Panc1 (cell line): ENCODE measurements around the gene MASP2. TPM values are rescaled to one million over a fixed set of nuclear protein-coding genes. Genes with fewer than 3 reads are reported as not detected.
"Not testable (repeated sequence)": the region's sequence is repeated elsewhere in the genome, so short reads cannot be mapped to it uniquely, and the experiment has no call there.

Experiments
- ATAC-seq: fragments of 200-7000 bp; cut with Tn5 transposase; 2 replicates; pipeline ENCODE4 v1.9.1; 2020; ENCODE audit warnings: mild to moderate bottlenecking, moderate library complexity
- BruUV-seq: library from RNA; stranded (reverse); fragments of 400-500 nt; replicated peaks from 2 replicates; lab custom pipeline; 2021; lab: Mats Ljungman, UMichigan
- CTCF ChIA-PET: fragments of 300-600 bp; sonication (Branson Sonifier 250); formaldehyde crosslinking; loops from one replicate; lab custom pipeline; 2022; ENCODE audit warnings: antibody characterized with exemption; lab: Charles Lee
- POLR2A ChIA-PET: fragments of 300-600 bp; sonication (Branson Sonifier 250); formaldehyde crosslinking; loops from one replicate; lab custom pipeline; 2022; ENCODE audit warnings: antibody characterized with exemption; lab: Charles Lee
- DNase-seq: peaks from one replicate; pipeline ENCODE4 v3.0.0-alpha.2; 2010; ENCODE audit warnings: low read depth, low spot score
- H3K27ac ChIP-seq: 2 replicates; pipeline ENCODE4 v1.5.1; 2011; ENCODE audit warnings: mild to moderate bottlenecking, low read length, inconsistent platforms
- H3K27me3 ChIP-seq: fragments of 200-500 bp; sonication (Bioruptor generic); 2 replicates; pipeline ENCODE4 v1.6.0; 2014; ENCODE audit warnings: low read length, inconsistent platforms; ENCODE audit not compliant: control insufficient read depth, insufficient read depth
- H3K36me3 ChIP-seq: fragments of 200-500 bp; sonication (Bioruptor generic); 2 replicates; pipeline ENCODE4 v1.5.1; 2014; ENCODE audit warnings: inconsistent platforms, mild to moderate bottlenecking, low read length, moderate library complexity; ENCODE audit not compliant: control insufficient read depth, insufficient read depth
- H3K4me1 ChIP-seq: 2 replicates; pipeline ENCODE4 v1.5.1; 2011; ENCODE audit warnings: inconsistent platforms, mild to moderate bottlenecking, low read length, moderate library complexity; ENCODE audit not compliant: control insufficient read depth, insufficient read depth
- H3K4me3 ChIP-seq, 2 experiments: 2 replicates each; pipeline ENCODE4 v1.5.1; 2011 to 2012; ENCODE audit warnings: low read depth in 2 of 2, low read length in 2 of 2, mild to moderate bottlenecking in 2 of 2, inconsistent platforms in 1 of 2, moderate library complexity in 1 of 2
- H3K9me3 ChIP-seq: fragments of 200-500 bp; sonication (Bioruptor generic); 2 replicates; pipeline ENCODE4 v1.5.1; 2014; ENCODE audit warnings: low read depth, mild to moderate bottlenecking, inconsistent platforms, low read length, moderate library complexity; ENCODE audit not compliant: control insufficient read depth, insufficient read depth
- CTCF ChIP-seq: fragments of 450-650 bp; IDR thresholded peaks from 2 replicates; pipeline ENCODE4 v1.5.1; 2017; ENCODE audit warnings: mild to moderate bottlenecking
- POLR2AphosphoS5 ChIP-seq: IDR thresholded peaks from 2 replicates; pipeline ENCODE4 v1.6.1; 2012; ENCODE audit warnings: mild to moderate bottlenecking, low read depth, low read length, moderate library complexity
- REST ChIP-seq, 2 experiments: IDR thresholded peaks; 2 replicates each; pipeline ENCODE4 v1.6.1; 2011 to 2012; ENCODE audit warnings: low read depth in 2 of 2, control low read depth in 1 of 2, low read length in 1 of 2, mild to moderate bottlenecking in 1 of 2, moderate library complexity in 1 of 2; ENCODE audit not compliant: insufficient read depth in 1 of 2
- SIN3A ChIP-seq: IDR thresholded peaks from 2 replicates; pipeline ENCODE4 v1.6.1; 2012; ENCODE audit warnings: low read depth, mild to moderate bottlenecking, low read length, moderate library complexity, borderline replicate concordance; ENCODE audit not compliant: insufficient read depth
- TCF7L2 ChIP-seq: IDR thresholded peaks from 2 replicates; pipeline ENCODE4 v1.6.1; 2011; ENCODE audit warnings: mild to moderate bottlenecking, low read depth, low read length, inconsistent platforms
- in situ Hi-C: cut with HindIII; loops from 2 replicates; pipeline ENCODE4 v1.10.0; 2016; ENCODE audit warnings: low sequenced_read_pairs, low pct_unique_long_range_greater_than_20kb
- intact Hi-C: fragments of 100-400 bp; cut with micrococcal nuclease; formaldehyde crosslinking; loops from one replicate; pipeline ENCODE4 v1.10.0; 2022; ENCODE audit not compliant: unreplicated experiment
- total RNA-seq: library from RNA; stranded (reverse); gene quantifications from one replicate; pipeline ENCODE4 v1.2.1, GENCODE V29; 2021; ENCODE audit not compliant: unreplicated experiment

Gene MASP2
- total RNA-seq, 1 experiment from 2014 or later = 0.41 TPM

GRCh38 chr1:10996100-10996499 is 50.9 kb downstream of the MASP2 start:
- H3K9me3 ChIP-seq = no peaks in the 10 kb centered on the region
- BruUV-seq = no TSS peak
- no peaks in the 10 kb centered on the region for H3K27me3 ChIP-seq
- no peak for ATAC-seq
- no peak for DNase-seq
- ChIA-PET POLR2A (no interaction called here), CTCF (no interaction called here)
- in situ Hi-C loops = no loop called here
- no peaks in the 10 kb centered on the region for H3K4me1 ChIP-seq
- intact Hi-C loops = no loop called here
- H3K27ac ChIP-seq = no peak overlapping the region
- H3K4me3 ChIP-seq = no peak overlapping the region
- TF ChIP-seq REST (IDR thresholded peaks at IDR 0.05; ENCODE audit: insufficient read depth in 1 of 2, low read depth in 2 of 2, low read length in 1 of 2) = no peak
- TF ChIP-seq POLR2AphosphoS5 = no peak
- TF ChIP-seq TCF7L2 = no peak
- no peak for TF ChIP-seq CTCF
- TF ChIP-seq SIN3A = no peak
- H3K36me3 ChIP-seq = no peaks in the 10 kb centered on the region

- H3K4me1 ChIP-seq = no peaks in the 10 kb centered on the region
- ATAC-seq = no peak
- no peaks in the 10 kb centered on the region for H3K9me3 ChIP-seq
- CTCF ChIA-PET = no interaction called here
- intact Hi-C loops (no loop called here), in situ Hi-C loops (no loop called here)
- H3K27me3 ChIP-seq = no peaks in the 10 kb centered on the region
- H3K4me3 ChIP-seq = no peak overlapping the region
- TF ChIP-seq TCF7L2 (no peak), POLR2AphosphoS5 (no peak), CTCF (no peak), SIN3A (no peak), REST (IDR thresholded peaks at IDR 0.05; ENCODE audit: insufficient read depth in 1 of 2, low read depth in 2 of 2, low read length in 1 of 2) (no peak)
- POLR2A ChIA-PET = no interaction called here
- no peak for DNase-seq
- no peak overlapping the region for H3K27ac ChIP-seq
- no TSS peak for BruUV-seq
- no peaks in the 10 kb centered on the region for H3K36me3 ChIP-seq
Observed at GRCh38 chr1:10992864-10993263, 54.2 kb downstream of the MASP2 start.

- BruUV-seq, intact Hi-C loops, DNase-seq, in situ Hi-C loops, ATAC-seq, H3K9me3 ChIP-seq, CTCF ChIA-PET, H3K4me1 ChIP-seq, POLR2A ChIA-PET, H3K4me3 ChIP-seq, H3K27ac ChIP-seq, H3K36me3 ChIP-seq, H3K27me3 ChIP-seq: not testable (repeated sequence)
Observed at GRCh38 chr1:10992004-10992403, 55.0 kb downstream of the MASP2 start.
